K562 (cell line): ENCODE data around the gene CTNNA3. TPM values are rescaled to one million over a fixed set of nuclear protein-coding genes. Genes with fewer than 3 reads are reported as not detected.

Source experiments
- ATAC-seq: fragments of 200-7000 bp; cut with Tn5 transposase; 3 replicates; pipeline ENCODE4 v1.9.1; 2020; ENCODE audit warnings: moderate library complexity
- BruUV-seq: library from RNA; stranded (reverse); fragments of 400-500 nt; replicated peaks from 2 replicates; lab custom pipeline; 2021; lab: Mats Ljungman, UMichigan
- CTCF ChIA-PET: fragments of 300-600 bp; formaldehyde crosslinking; extraction: SDS; loops from one replicate; lab custom pipeline; 2021; ENCODE audit warnings: low intra/inter-chr PET ratio; lab: Yijun Ruan, JAX
- POLR2A ChIA-PET: fragments of 300-600, 350-650 bp; sonication (Branson Sonifier 250); formaldehyde crosslinking; extraction: SDS; loops from one replicate; lab custom pipeline; 2021; ENCODE audit warnings: antibody characterized with exemption, inconsistent platforms; lab: Yijun Ruan, JAX
- DNase-seq, 4 experiments: peaks; one replicate each; pipeline versions ENCODE4 v3.0.0 to v3.0.0-alpha.2; 2011 to 2018; ENCODE audit warnings: low spot score in 3 of 4, mixed read lengths in 3 of 4; ENCODE audit errors: extremely low read depth in 1 of 4
- FAIRE-seq: peaks from 2 replicates; lab custom pipeline; 2011; peaks lifted over from hg19 to GRCh38; lab: Jason Lieb, UNC
- H2AFZ ChIP-seq: 2 replicates; pipeline ENCODE4 v1.6.0; 2011; ENCODE audit warnings: low read depth, low read length, control low read depth, inconsistent platforms
- H3K27ac ChIP-seq: fragments of 200-600 bp; 3 replicates; pipeline ENCODE4 v1.8.0; 2011; ENCODE audit warnings: low read depth, mild to moderate bottlenecking, control low read depth, inconsistent platforms, low read length, moderate library complexity, mixed read lengths; ENCODE audit errors: extremely low read depth
- H3K27me3 ChIP-seq, 2 experiments: fragments of 300-600 bp in 1 of 2; 2 replicates in 1 of 2; 3 replicates in 1 of 2; pipeline versions ENCODE4 v1.6.0 to v1.8.0; 2011; ENCODE audit warnings: inconsistent platforms in 2 of 2, low read length in 2 of 2, mild to moderate bottlenecking in 1 of 2, mixed read lengths in 1 of 2, moderate library complexity in 1 of 2; ENCODE audit not compliant: control insufficient read depth in 2 of 2, insufficient read depth in 2 of 2
- H3K36me3 ChIP-seq: fragments of 300-600 bp; 3 replicates; pipeline ENCODE4 v1.8.0; 2011; ENCODE audit warnings: mild to moderate bottlenecking, low read length, inconsistent platforms; ENCODE audit not compliant: control insufficient read depth, insufficient read depth
- H3K4me1 ChIP-seq, 2 experiments: fragments of 200-600 bp in 1 of 2; replicated peaks in 1 of 2; 2 replicates in 1 of 2; 3 replicates in 1 of 2; pipeline versions ENCODE4 v1.5.1 to v1.8.0; 2011; ENCODE audit warnings: inconsistent platforms in 2 of 2, low read length in 2 of 2, mild to moderate bottlenecking in 1 of 2, mixed read lengths in 1 of 2, moderate library complexity in 1 of 2; ENCODE audit not compliant: control insufficient read depth in 2 of 2, insufficient read depth in 2 of 2
- H3K4me2 ChIP-seq: 2 replicates; pipeline ENCODE4 v1.6.1; 2011; ENCODE audit warnings: low read length, control low read depth, inconsistent platforms, mixed read lengths; ENCODE audit not compliant: insufficient read depth
- H3K4me3 ChIP-seq: fragments of 200-600 bp; sonication (generic), shearing (Covaris generic); 2 replicates; pipeline ENCODE4 v1.5.1; 2016; ENCODE audit warnings: control low read depth, inconsistent platforms
- H3K79me2 ChIP-seq: fragments of 200-600 bp; 3 replicates; pipeline ENCODE4 v1.8.0; 2011; ENCODE audit warnings: low read length, inconsistent platforms; ENCODE audit not compliant: control insufficient read depth, insufficient read depth
- H3K9ac ChIP-seq, 2 experiments: 2 replicates each; pipeline versions ENCODE4 v1.6.0 to v1.6.1; 2011; ENCODE audit warnings: low read depth in 2 of 2, low read length in 2 of 2, control low read depth in 1 of 2, inconsistent platforms in 1 of 2, mild to moderate bottlenecking in 1 of 2, mixed read lengths in 1 of 2; ENCODE audit not compliant: insufficient read depth in 1 of 2
- H3K9me1 ChIP-seq: one replicate; pipeline ENCODE4 v1.6.0; 2011; ENCODE audit warnings: inconsistent platforms, mild to moderate bottlenecking, low read length, moderate library complexity; ENCODE audit not compliant: control insufficient read depth, insufficient read depth
- H3K9me3 ChIP-seq: replicated peaks from 2 replicates; pipeline ENCODE4 v1.5.1; 2011; ENCODE audit warnings: low read depth, low read length, inconsistent platforms; ENCODE audit not compliant: control insufficient read depth, insufficient read depth
- H4K20me1 ChIP-seq: replicated peaks from 2 replicates; pipeline ENCODE4 v1.6.1; 2011; ENCODE audit warnings: low read length, inconsistent platforms, mixed read lengths; ENCODE audit not compliant: control insufficient read depth, insufficient read depth
- BHLHE40 ChIP-seq: IDR thresholded peaks from 2 replicates; pipeline ENCODE4 v1.6.1; 2011; ENCODE audit warnings: low read length, improper control_type of control experiment
- BMI1 ChIP-seq: fragments of 150-350 bp; IDR thresholded peaks from 2 replicates; pipeline ENCODE4 v1.6.1; 2014; ENCODE audit warnings: low read length
- GTF2E2 ChIP-seq: fragments of 200-800 bp; sonication (Bioruptor generic); IDR thresholded peaks from 2 replicates; pipeline ENCODE4 v1.6.1; 2016; ENCODE audit warnings: missing genetic modification characterization, missing compliant biosample characterization
- HDAC2 ChIP-seq: fragments of 450-650 bp; IDR thresholded peaks from 2 replicates; pipeline ENCODE4 v1.6.1; 2016; ENCODE audit warnings: mild to moderate bottlenecking
- HES1 ChIP-seq: fragments of 450-650 bp; IDR thresholded peaks from 2 replicates; pipeline ENCODE4 v1.6.1; 2016; ENCODE audit warnings: low read depth, mild to moderate bottlenecking, moderate library complexity
- IRF2 ChIP-seq: sonication (generic); formaldehyde crosslinking; IDR thresholded peaks from 2 replicates; pipeline ENCODE4 v1.8.1; 2022; ENCODE audit warnings: mild to moderate bottlenecking, missing genetic modification reagents
- NCOA1 ChIP-seq: fragments of 450-650 bp; IDR thresholded peaks from 2 replicates; pipeline ENCODE4 v1.6.1; 2016; ENCODE audit warnings: low read depth
- PTTG1 ChIP-seq: fragments of 450-650 bp; IDR thresholded peaks from 2 replicates; pipeline ENCODE4 v1.6.1; 2016; ENCODE audit warnings: low read depth, mild to moderate bottlenecking, missing genetic modification characterization, missing compliant biosample characterization
- RHOXF2B ChIP-seq: fragments of 250-450 bp; sonication (Bioruptor Pico); conservative IDR thresholded peaks from 2 replicates; pipeline ENCODE4 v1.5.1; 2021
- SNRNP70 ChIP-seq: fragments of 200-400 bp; formaldehyde crosslinking; optimal IDR thresholded peaks from 2 replicates; pipeline ENCODE3; 2017; ENCODE audit warnings: low read depth, low read length
- SREBF2 ChIP-seq: sonication (generic); formaldehyde crosslinking; IDR thresholded peaks from 2 replicates; pipeline ENCODE4 v1.4.0; 2020; ENCODE audit warnings: mild to moderate bottlenecking, missing genetic modification reagents
- U2AF1 ChIP-seq: fragments of 200-400 bp; formaldehyde crosslinking; optimal IDR thresholded peaks from 2 replicates; pipeline ENCODE3; 2017; ENCODE audit warnings: mild to moderate bottlenecking, low read depth, low read length, moderate library complexity
- ZNF197 ChIP-seq: fragments of 200-800 bp; sonication (Bioruptor generic); IDR thresholded peaks from 2 replicates; pipeline ENCODE4 v1.6.1; 2016; ENCODE audit warnings: low read depth, missing genetic modification characterization, missing compliant biosample characterization
- ZNF398 ChIP-seq: fragments of 250-450 bp; sonication (Bioruptor Pico); IDR thresholded peaks from 2 replicates; pipeline ENCODE4 v1.8.0; 2021; ENCODE audit warnings: moderate library complexity, mild to moderate bottlenecking, inconsistent platforms
- ZNF445 ChIP-seq: fragments of 250-450 bp; sonication (Bioruptor Pico); IDR thresholded peaks from 2 replicates; pipeline ENCODE4 v1.4.0; 2020; ENCODE audit warnings: low read depth, mild to moderate bottlenecking, moderate library complexity
- WGBS: fragments of 100-300 bp; shearing (Covaris generic); methylation state at CpG from one replicate; pipeline ENCODE4 v1.1.6; 2016; ENCODE audit warnings: low coverage, mixed read lengths; ENCODE audit not compliant: insufficient coverage; ENCODE audit errors: missing lambda C conversion rate; 5-methylcytosine and 5-hydroxymethylcytosine counted together
- in situ Hi-C: fragments of 300-500 bp; cut with MboI; formaldehyde crosslinking; loops from 4 replicates; pipeline ENCODE4 v1.15.0; 2018; ENCODE audit warnings: inconsistent platforms, mixed read lengths
- intact Hi-C: fragments of 100-400 bp; cut with micrococcal nuclease; formaldehyde crosslinking; loops from 2 replicates; pipeline ENCODE4 v1.14.2; 2022
- polyA plus RNA-seq, 8 experiments: library from polyadenylated mRNA; depleted of rRNA in 4 of 8; stranded (reverse) in 5 of 8; unstranded in 3 of 8; fragments of >200 nt; fragmentation: Nextera tagmentation in 2 of 8; fragmentation: Illumina TruSeq in 1 of 8; extraction: Ambion mirVana in 2 of 8; extraction: Trizol in 1 of 8; gene quantifications; 2 replicates each; pipeline versions ENCODE4 v1.2.1 to v1.2.3, GENCODE V29; 2011 to 2014; ENCODE audit warnings: inconsistent platforms in 1 of 8, missing spikeins in 1 of 8
- total RNA-seq, 7 experiments: library from RNA; depleted of rRNA in 6 of 7; stranded (reverse); fragments of >200 nt in 6 of 7; fragmentation: Illumina TruSeq in 2 of 7; extraction: Trizol in 2 of 7; gene quantifications; 2 replicates each; pipeline versions ENCODE4 v1.2.1 to v1.2.3, GENCODE V29; 2011 to 2021; ENCODE audit warnings: low replicate concordance in 1 of 7

The CTNNA3 gene
- total and polyA plus RNA-seq, 9 of the 15 experiments (the other 6 are each of a cell fraction or from before 2014, with no cell fraction given), result 0.04 TPM; not detected in 8

- H2AFZ ChIP-seq, result no peak overlapping the region
- in situ Hi-C loops, result no loop called here
- WGBS, result 6% methylated on average over 1 of the region's 1 CpG
- H4K20me1 ChIP-seq, result no peaks in the 10 kb centered on the region
- H3K4me1 ChIP-seq, result no peaks in the 10 kb centered on the region
- no peak overlapping the region for H3K4me2 ChIP-seq
- no peaks in the 10 kb centered on the region for H3K9me3 ChIP-seq
- no peak for FAIRE-seq
- intact Hi-C loops, result no loop called here
- BruUV-seq, result no TSS peak
- H3K36me3 ChIP-seq, result no peaks in the 10 kb centered on the region
- ATAC-seq, result no peak
- H3K79me2 ChIP-seq, result no peaks in the 10 kb centered on the region
- no peak for TF ChIP-seq PTTG1 (tag)
- TF ChIP-seq SNRNP70, result no peak
- no peak for TF ChIP-seq SREBF2
- TF ChIP-seq ZNF197 (CRISPR knock-in tag), result no peak
- no peak for TF ChIP-seq IRF2 (CRISPR knock-in tag)
- TF ChIP-seq GTF2E2 (tag), result no peak
- TF ChIP-seq, all 486 proteins: peak for 0
- ChIA-PET POLR2A (no interaction called here), CTCF (no interaction called here)
- Histone ChIP-seq H3K27ac (no peak overlapping the region), H3K9me1 (no peaks in the 10 kb centered on the region), H3K4me3 (no peak overlapping the region), H3K27me3 (no peaks in the 10 kb centered on the region), H3K9ac (no peak overlapping the region)
- DNase-seq, result no peak
Observed at GRCh38 chr10:66457629-66458028, 1238.4 kb downstream of the CTNNA3 start.

- ChIA-PET CTCF (no interaction called here), POLR2A (no interaction called here)
- H3K9ac ChIP-seq, result no peak overlapping the region
- H2AFZ ChIP-seq, result no peak overlapping the region
- no peaks in the 10 kb centered on the region for H3K79me2 ChIP-seq
- no peaks in the 10 kb centered on the region for H3K36me3 ChIP-seq
- no peak overlapping the region for H3K4me2 ChIP-seq
- intact Hi-C loops (no loop called here), in situ Hi-C loops (no loop called here)
- no peak for ATAC-seq
- no peaks in the 10 kb centered on the region for H3K9me3 ChIP-seq
- no peaks in the 10 kb centered on the region for H3K4me1 ChIP-seq
- H4K20me1 ChIP-seq, result no peaks in the 10 kb centered on the region
- 0% methylated on average over 2 of the region's 2 CpGs for WGBS
- no peak overlapping the region for H3K4me3 ChIP-seq
- no peak for DNase-seq
- FAIRE-seq, result no peak
- no peak overlapping the region for H3K27ac ChIP-seq
- BruUV-seq, result no TSS peak
- H3K27me3 ChIP-seq, result no peaks in the 10 kb centered on the region
- no peaks in the 10 kb centered on the region for H3K9me1 ChIP-seq
- no peak for TF ChIP-seq RHOXF2B (CRISPR knock-in tag)
- TF ChIP-seq U2AF1, result no peak
- no peak for TF ChIP-seq BHLHE40
- TF ChIP-seq NCOA1, result no peak
- TF ChIP-seq ZNF398 (CRISPR knock-in tag), result no peak
- no peak for TF ChIP-seq HDAC2
- no peak for TF ChIP-seq ZNF445 (CRISPR knock-in tag)
- no peak for TF ChIP-seq BMI1
- TF ChIP-seq HES1, result no peak
Observed at GRCh38 chr10:66455304-66455703, 1240.7 kb downstream of the CTNNA3 start.
